HEK293T (cell line): ENCODE data around the gene FILIP1.
"Not testable (repeated sequence)": the region's sequence is repeated elsewhere in the genome, so short reads cannot be mapped to it uniquely, and the experiment has no call there.

Experiments used
- CTCF ChIA-PET: fragments of 350-600 bp; formaldehyde crosslinking; extraction: SDS; loops from one replicate; lab custom pipeline; 2021; ENCODE audit warnings: antibody characterized with exemption, inconsistent platforms; lab: Yijun Ruan, JAX
- POLR2A ChIA-PET: fragments of 350-600 bp; formaldehyde crosslinking; extraction: SDS; loops from one replicate; lab custom pipeline; 2020; ENCODE audit warnings: antibody characterized with exemption, inconsistent platforms; lab: Yijun Ruan, JAX
- DNase-seq: peaks from one replicate; pipeline ENCODE4 v3.0.0; 2012; ENCODE audit warnings: mixed read lengths; ENCODE audit errors: extremely low spot score
- ARNT ChIP-seq: fragments of 450-650 bp; IDR thresholded peaks from 2 replicates; pipeline ENCODE4 v1.6.1; 2017; ENCODE audit warnings: mild to moderate bottlenecking
- BHLHE40 ChIP-seq: fragments of 450-650 bp; IDR thresholded peaks from 2 replicates; pipeline ENCODE4 v1.6.1; 2016; ENCODE audit warnings: mild to moderate bottlenecking, moderate library complexity, borderline replicate concordance
- CTBP1 ChIP-seq: fragments of 450-650 bp; IDR thresholded peaks from 2 replicates; pipeline ENCODE4 v1.6.1; 2016; ENCODE audit warnings: borderline replicate concordance
- ELF4 ChIP-seq: fragments of 450-650 bp; IDR thresholded peaks from 2 replicates; pipeline ENCODE4 v1.6.1; 2017; ENCODE audit warnings: antibody characterized with exemption
- FOXA1 ChIP-seq: fragments of 450-650 bp; IDR thresholded peaks from 2 replicates; pipeline ENCODE4 v1.6.1; 2016; ENCODE audit warnings: mild to moderate bottlenecking
- FOXK2 ChIP-seq: fragments of 450-650 bp; IDR thresholded peaks from 2 replicates; pipeline ENCODE4 v1.6.1; 2016; ENCODE audit warnings: mild to moderate bottlenecking
- FOXM1 ChIP-seq: fragments of 450-650 bp; IDR thresholded peaks from 2 replicates; pipeline ENCODE4 v1.6.1; 2017; ENCODE audit warnings: mild to moderate bottlenecking, borderline replicate concordance
- HDGF ChIP-seq: fragments of 450-650 bp; IDR thresholded peaks from 2 replicates; pipeline ENCODE4 v1.6.1; 2017; ENCODE audit warnings: antibody characterized with exemption, borderline replicate concordance
- L3MBTL2 ChIP-seq: fragments of 450-650 bp; conservative IDR thresholded peaks from 2 replicates; pipeline ENCODE4 v1.6.1; 2016; ENCODE audit warnings: mild to moderate bottlenecking
- LEF1 ChIP-seq: fragments of 450-650 bp; IDR thresholded peaks from 2 replicates; pipeline ENCODE4 v1.6.1; 2017; ENCODE audit warnings: mild to moderate bottlenecking, borderline replicate concordance
- NFRKB ChIP-seq: fragments of 450-650 bp; IDR thresholded peaks from 2 replicates; pipeline ENCODE4 v1.6.1; 2016; ENCODE audit warnings: mild to moderate bottlenecking, moderate library complexity
- PKNOX1 ChIP-seq: fragments of 450-650 bp; IDR thresholded peaks from 2 replicates; pipeline ENCODE4 v1.6.1; 2016
- SP1 ChIP-seq: fragments of 450-650 bp; IDR thresholded peaks from 2 replicates; pipeline ENCODE4 v1.6.1; 2017
- SUZ12 ChIP-seq: fragments of 450-650 bp; IDR thresholded peaks from 2 replicates; pipeline ENCODE4 v1.6.1; 2016; ENCODE audit warnings: mild to moderate bottlenecking
- TARDBP ChIP-seq: fragments of 450-650 bp; IDR thresholded peaks from 2 replicates; pipeline ENCODE4 v1.6.1; 2016
- ZNF384 ChIP-seq: fragments of 450-650 bp; IDR thresholded peaks from 2 replicates; pipeline ENCODE4 v1.6.1; 2016

The FILIP1 gene

DNA sequence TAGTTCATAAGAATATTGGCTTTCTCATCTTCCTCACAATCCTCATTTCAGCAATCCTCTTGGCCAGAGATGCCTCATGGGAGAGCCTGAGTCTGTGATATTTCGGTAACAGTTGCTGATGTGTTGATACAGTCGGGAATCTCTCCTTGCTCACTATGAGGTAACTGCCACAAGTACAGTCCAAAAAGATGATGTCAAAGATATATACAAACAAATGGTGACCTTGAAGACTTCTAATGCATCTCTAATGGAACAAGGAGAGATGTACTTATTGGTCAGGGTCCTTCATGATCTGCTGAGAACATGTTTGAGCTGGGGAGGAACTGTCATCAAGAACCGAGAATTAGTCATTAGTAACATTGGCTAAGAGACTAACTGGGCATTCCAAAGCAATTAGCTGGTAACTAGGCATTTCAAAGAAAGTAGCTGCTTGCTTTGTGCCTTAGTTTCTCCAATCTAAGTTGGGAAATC, 56.1 kb downstream of the FILIP1 start:
- no peak for TF ChIP-seq FOXM1
- TF ChIP-seq LEF1 = no peak
- TF ChIP-seq FOXK2 = no peak
- no peak for TF ChIP-seq NFRKB
- TF ChIP-seq HDGF = no peak
- no peak for TF ChIP-seq CTBP1
- no peak for TF ChIP-seq SP1
- TF ChIP-seq BHLHE40 = no peak
- TF ChIP-seq PKNOX1 = no peak
- TF ChIP-seq SUZ12 = no peak
- TF ChIP-seq ELF4 = no peak
- no peak for TF ChIP-seq L3MBTL2
- no peak for TF ChIP-seq TARDBP
- no peak for TF ChIP-seq ZNF384
- TF ChIP-seq ARNT = no peak
- no peak for DNase-seq
- CTCF ChIA-PET = interaction anchor here (0.9 kb wide), 1 partner anchor 9 kb away, joined by 3 read pairs; no protein-coding TSS in a partner anchor
- POLR2A ChIA-PET = interaction anchor here (1.4 kb wide), 1 partner anchor 1924 kb away, joined by 4 read pairs; no protein-coding TSS in a partner anchor

- ChIA-PET POLR2A (no interaction called here), CTCF (no interaction called here)
- no peak for DNase-seq
- TF ChIP-seq FOXA1 (no peak), ARNT (no peak), BHLHE40 (no peak), NFRKB (no peak), L3MBTL2 (no peak), CTBP1 (no peak), SP1 (no peak), TARDBP (no peak)
These were observed 56.7 kb downstream of the FILIP1 start for GRCh38 chr6:75436869-75437268.

DNA sequence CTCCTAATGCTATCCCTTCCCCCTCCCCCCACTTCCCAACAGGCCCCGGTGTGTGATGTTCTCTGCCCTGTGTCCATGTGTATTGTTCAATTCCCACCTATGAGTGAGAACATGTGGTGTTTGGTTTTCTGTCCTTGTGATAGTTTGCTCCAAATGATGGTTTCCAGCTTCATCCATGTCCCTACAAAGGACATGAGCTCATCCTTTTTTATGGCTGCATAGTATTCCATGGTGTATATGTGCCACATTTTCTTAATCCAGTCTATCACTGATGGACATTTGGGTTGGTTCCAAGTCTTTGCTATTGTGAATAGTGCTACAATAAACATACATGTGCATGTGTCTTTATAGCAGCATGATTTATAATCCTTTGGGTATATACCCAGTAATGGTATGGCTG, 60.8 kb downstream of the FILIP1 start:
- CTCF ChIA-PET, POLR2A ChIA-PET: not testable (repeated sequence)

GRCh38 chr6:75431379-75431778, 62.2 kb downstream of the FILIP1 start:
- DNase-seq = no peak
- CTCF ChIA-PET = no interaction called here
- POLR2A ChIA-PET = no interaction called here
- TF ChIP-seq ARNT (no peak), ELF4 (no peak), SUZ12 (no peak), CTBP1 (no peak), FOXK2 (no peak), LEF1 (no peak), NFRKB (no peak), PKNOX1 (no peak), L3MBTL2 (no peak), BHLHE40 (no peak), SP1 (no peak), FOXM1 (no peak), ZNF384 (no peak), TARDBP (no peak), HDGF (no peak), FOXA1 (no peak)

More for the DNA sequence above, 60.8 kb downstream of the FILIP1 start:
- not testable (repeated sequence) for DNase-seq

- CTCF ChIA-PET = no interaction called here
- TF ChIP-seq ARNT (no peak), PKNOX1 (no peak)
- POLR2A ChIA-PET = no interaction called here
- DNase-seq = no peak
These were observed 62.8 kb downstream of the FILIP1 start for GRCh38 chr6:75430631-75431325.

- ChIA-PET POLR2A (no interaction called here), CTCF (interaction anchor here (0.6 to 1.2 kb wide), 2 partner anchors 9 to 1816 kb away, joined by 3 to 10 read pairs; no protein-coding TSS in a partner anchor)
- no peak for DNase-seq
- TF ChIP-seq FOXA1 (no peak), L3MBTL2 (no peak), LEF1 (no peak), SUZ12 (no peak), HDGF (no peak), NFRKB (no peak), ELF4 (no peak), FOXK2 (no peak), ZNF384 (no peak), ARNT (no peak), TARDBP (no peak), PKNOX1 (no peak), BHLHE40 (no peak), FOXM1 (no peak)
These were observed 64.4 kb downstream of the FILIP1 start for GRCh38 chr6:75429061-75429703.
